CD4-positive, alpha-beta T cell treated with Interleukin-21 for 1 hour (primary cell): ENCODE results near the gene NSA2.
"Not testable (repeated sequence)": the region's sequence is repeated elsewhere in the genome, so short reads cannot be mapped to it uniquely, and the experiment has no call there.

Experiments
- DNase-seq: peaks from one replicate; pipeline ENCODE4 v3.0.0-alpha.2; 2020

The NSA2 gene

DNA sequence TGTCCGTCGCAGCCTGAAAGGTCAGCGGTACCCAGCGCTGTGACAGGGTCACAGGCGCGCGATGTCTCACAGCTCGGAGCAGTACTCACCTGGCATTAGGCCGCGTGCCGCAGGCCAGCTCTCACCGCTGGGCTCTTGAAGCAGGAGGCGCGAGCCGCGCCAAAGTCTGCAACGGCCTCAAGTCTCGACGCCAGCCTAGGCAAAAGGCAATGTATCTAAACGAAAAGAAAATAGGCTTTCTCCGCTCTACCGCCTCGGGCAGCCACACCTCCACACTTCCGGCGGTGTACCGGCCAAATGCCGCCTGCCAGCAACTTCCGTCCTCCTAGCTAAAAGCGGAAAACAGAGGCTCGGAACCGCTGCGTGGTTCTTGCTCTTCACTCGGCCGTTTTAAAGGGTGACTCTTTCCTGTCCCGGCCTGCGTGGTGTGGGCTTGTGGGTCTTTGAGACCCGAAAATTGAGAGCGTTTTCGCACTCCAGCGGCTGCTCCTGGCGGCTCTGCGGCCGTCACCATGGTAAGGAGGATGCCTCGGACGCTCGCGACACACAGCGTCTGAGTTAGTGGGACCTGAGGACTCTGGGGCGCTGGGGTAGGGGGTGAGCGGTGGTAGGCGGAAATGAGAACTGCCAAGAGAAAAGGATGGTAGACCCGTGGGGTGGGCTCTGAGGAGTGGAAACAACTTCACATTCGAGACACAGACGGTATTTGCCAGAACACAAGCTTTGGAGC is at the start of gene NSA2, which contains the start of gene GFM2:
Gene NSA2 (plus strand): TSS at position 401 of the 730 bp plus-strand sequence. CDS start 112 bp downstream, at position 513.
Gene GFM2 (minus strand): TSS at position 269 of the 730 bp plus-strand sequence. CDS start 3,375 bp downstream, outside the sequence.
- DNase-seq: peak; percentile 95

DNA sequence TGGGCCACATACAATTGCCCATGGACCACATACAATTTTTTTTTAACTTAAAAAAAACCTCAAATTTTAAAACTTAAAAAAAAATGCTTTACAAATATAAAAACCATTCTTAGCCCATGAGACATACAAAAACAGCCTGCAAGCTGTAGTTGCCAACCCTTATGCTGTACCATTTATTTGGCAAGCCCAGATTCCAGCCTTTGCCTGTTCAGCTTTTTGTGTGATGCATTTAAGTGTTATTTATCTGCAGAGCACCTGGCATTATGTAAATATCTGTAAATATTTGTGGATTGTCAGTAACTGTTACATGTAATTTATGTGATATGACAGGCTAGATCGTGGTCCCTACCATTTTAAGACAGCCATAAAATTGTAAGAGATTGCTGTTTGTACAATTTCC is 49.5 kb upstream of the NSA2 start:
- no peak for DNase-seq

DNA sequence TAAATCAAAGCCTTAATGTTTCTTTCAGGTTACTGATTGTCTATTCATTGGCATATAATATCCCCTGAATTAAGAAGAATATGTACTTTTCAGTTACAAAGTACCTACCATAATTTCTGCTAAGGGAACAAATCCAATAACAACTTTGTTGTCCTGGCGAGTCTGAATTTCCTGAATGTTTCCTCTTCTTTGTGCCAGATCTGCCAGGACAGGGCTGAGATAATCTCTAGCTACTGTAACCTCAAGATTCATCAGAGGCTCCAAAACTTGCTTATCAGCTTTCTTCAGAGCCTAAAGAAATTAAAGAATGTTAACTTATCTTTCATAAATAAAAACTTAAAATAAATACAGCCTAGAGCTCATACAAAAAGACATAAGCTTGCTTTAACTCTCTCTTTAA is 44.8 kb upstream of the NSA2 start:
- DNase-seq: no peak

DNA sequence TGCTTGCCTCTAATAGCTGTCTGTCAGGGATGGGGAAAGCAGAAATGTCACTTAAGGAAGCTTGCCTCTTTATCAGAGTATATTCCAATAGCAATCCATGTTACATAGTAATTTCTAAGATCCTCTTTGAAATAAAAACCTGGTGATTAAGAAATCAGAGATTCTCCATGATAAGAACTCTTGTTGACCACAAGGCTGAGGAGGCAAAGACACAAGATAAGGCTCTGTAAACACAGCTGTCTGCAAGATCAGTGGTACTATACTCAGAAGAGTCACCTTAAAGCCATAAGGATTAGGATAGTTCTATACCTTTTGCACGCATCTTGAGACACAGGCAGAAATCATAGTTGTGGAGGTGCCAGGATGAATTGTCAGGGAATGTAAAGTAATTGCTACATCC is 41.7 kb upstream of the NSA2 start:
- no peak for DNase-seq

DNA sequence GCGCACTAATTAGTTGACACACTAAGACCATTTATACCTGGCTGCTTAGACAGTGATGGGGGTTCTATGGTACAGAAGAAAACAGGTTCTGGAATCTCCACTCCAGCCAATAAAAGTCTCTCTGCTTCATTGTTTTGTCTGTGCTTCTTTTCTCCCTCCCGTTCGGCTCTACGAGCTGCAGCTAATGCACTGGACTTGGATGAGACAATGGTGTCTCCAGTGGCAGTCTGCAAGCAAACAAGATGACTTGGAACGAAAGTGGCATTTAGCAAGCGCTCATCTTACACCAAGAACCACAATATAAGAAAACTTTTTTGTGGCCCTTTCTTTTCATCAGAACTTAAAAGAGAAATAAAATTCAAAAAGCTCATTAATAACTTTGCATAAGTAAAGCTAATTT is 30.3 kb upstream of the NSA2 start:
- no peak for DNase-seq

GRCh38 chr5:74738406-74738805 is 28.6 kb upstream of the NSA2 start:
- no peak for DNase-seq

DNA sequence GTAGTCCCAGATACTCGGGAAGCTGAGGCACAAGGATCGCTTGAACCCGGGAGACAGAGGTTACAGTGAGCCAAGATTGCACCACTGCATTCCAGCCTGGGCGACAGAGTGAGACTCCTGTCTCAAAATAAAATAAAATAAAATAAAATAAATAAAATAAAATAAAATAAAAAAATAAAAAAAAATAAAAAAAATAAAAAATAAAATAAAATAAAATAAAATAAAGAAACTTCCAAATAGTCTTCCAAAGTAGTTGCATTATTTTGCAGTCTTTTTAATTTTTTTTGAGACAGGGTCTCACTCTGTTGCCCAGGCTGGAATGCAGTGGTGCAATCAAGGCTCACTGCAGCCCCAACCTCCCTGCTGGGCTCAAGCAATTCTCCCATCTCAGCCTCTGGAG is 18.3 kb upstream of the NSA2 start:
- not testable (repeated sequence) for DNase-seq

DNA sequence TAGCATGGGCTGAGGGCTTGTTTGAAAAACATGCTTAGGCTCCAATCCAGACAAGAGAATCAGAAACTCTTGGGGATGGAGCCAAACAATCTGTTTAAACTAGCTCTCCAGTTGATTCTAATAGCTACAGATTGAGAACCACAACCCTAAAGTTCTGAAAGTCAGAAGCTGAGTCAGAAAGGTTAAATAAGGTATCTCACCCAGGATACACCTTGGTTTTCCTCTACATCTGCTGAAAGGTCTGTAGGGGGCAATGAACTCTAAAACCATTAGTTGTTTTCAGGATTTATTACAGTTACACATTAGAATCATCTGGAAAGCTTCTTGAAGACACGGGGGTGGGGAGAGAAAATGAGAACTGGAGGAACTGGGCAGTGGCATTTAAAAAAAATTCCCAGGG is 5.8 kb upstream of the NSA2 start:
- DNase-seq: no peak

DNA sequence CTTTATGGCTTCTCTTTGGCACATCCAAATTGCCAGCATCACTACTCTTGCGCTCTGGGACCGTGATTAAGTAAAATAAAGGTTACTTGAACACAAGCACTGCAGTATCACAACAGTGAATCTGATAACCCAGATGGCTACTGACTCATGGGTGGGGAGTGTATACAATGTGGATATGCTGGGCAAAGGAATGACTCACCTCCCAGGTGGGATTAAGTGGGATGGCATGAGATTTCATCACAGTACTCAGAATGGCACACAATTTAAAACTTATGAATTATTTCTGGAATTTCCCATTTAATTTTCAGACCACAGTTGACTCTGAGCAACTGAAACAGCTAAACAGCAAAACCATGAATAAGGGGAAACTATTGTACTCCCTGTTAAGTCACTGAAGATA is 4.5 kb upstream of the NSA2 start:
- no peak for DNase-seq

- no peak for DNase-seq
Measured at GRCh38 chr5:74763504-74763903, 3.5 kb upstream of the NSA2 start.

DNA sequence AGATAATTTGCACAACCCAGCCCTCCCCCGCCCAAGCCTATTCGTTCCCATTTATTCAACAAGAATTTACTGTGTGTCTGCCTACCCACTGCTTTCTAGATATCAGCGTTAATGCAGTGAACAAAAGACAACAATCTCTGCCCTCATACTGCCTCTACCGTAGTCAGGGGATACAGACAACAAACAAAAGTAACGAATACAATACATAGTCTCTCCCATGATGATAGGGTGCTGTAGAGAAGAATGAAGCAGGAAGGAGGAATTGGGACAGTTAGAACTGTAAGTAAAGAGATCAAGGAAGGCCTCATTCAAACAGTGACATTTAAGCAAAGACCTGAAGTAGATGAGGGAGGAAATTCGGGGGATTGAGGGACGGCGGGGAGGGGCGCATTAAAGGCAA is 1.8 kb upstream of the NSA2 start:
- no peak for DNase-seq

DNA sequence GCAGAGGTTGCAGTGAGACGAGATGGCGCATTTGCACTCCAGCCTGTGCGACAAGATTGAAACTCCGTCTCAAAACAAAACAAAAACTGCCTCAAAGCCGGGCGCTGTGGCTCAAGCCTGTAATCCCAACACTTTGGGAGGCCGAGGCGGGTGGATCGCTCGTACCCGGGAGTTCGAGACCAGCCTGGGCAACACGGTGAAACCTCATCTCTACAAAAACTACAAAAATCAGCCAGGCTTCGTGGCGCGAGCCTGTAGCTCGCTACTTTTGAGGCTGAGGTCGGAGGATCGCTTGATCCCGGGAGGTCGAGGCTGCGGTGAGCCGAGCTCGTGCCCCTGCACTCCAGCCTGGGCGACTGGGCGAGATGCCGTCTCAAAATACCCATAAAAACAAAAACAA is 1.1 kb upstream of the NSA2 start:
- no peak for DNase-seq

DNA sequence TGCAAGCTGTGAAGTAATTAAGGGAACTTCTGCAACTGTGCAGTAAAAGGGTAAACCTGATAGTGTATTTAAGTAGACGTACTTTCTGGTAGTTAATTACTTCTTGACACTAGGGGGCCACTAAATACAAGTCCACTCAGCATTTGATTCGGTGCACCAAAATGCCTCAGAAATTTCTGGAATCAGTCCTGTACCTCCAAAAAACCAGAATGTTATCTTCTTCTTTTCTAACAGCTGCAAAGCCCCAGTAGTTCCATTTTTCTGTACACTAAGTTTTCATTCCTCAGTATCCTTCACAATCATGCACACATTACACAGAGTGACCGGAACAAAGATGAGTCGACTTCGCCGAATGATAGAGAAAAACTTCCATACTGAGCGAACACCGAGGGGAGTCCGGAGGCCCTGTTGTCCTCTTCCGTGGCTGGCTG is 616 bp upstream of the NSA2 start:
- DNase-seq: peak; percentile 48

DNA sequence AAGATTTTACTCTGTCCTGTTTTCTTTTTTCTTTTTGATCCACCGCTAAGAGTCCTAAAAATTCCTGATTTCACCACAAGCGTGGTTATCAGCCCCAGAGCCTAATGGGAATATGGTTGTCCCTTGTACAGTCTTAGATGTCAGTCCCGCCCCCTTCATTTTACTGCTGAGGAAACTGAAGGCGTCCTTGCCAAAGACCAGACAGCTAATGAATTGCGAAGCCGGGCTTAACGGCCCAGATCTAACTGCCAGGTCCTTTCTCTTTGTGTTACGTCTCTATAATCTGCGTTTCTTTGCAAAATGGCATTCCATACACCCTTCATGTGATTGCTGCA is 497 bp downstream of the NSA2 start:
- DNase-seq: no peak

DNA sequence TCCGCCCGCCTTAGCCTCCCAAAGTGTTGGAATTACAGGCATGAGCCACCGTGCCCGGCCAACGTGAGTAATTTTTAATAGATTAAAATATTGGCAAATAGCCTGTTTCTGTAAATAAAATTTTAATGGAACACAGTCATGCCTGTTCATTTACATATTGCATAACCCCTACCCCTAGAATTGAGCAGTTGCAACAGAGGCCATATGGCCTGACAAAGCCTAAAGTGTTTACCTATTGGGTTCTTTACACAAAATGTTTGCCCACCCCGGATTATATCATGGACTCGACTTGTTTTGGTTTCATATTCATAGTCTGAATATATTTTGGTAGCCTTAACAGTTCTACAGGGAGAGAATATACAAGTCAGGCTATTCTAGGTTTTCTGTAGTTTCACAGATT is 5.3 kb downstream of the NSA2 start:
- DNase-seq: no peak

GRCh38 chr5:74778609-74779008 is 11.6 kb downstream of the NSA2 start:
- no peak for DNase-seq

GRCh38 chr5:74786851-74787250 is 19.8 kb downstream of the NSA2 start:
- DNase-seq: no peak

DNA sequence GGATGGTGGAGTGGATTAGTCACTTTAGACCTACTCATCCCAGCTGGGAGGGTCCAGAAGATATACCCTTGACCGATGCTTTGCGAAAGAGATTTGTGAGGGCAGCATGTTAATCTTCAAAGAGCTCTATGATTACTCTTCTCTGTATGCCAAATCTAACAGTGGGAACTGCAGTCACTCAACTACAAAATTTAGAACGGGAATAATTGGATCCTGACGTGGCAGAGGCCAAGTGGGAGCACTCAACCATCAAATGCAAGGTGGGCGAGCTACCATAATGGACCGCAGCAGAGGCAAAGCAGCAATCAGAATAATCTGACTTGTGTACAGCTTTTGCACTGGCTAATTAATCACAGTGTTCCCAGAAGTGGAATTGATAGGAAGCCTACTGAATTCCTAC is 20.4 kb downstream of the NSA2 start:
- no peak for DNase-seq

DNA sequence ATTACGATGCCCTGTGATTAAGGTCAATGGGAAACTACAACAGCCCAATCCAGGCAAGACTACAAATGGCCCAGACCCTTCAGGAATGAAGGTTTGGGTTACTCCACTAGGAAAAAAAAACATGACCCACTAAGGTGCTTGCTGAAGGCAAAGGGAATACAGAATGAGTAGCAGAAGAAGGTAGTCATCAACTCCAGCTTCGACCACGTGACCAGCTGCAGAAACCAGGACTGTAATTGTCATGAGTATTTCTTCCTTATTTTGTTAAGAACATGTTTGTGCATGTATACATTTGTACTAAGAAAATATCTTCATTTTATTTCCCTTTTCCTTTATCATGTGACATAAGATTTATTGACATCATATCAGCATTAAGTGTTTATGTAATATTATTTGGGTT is 24.6 kb downstream of the NSA2 start:
- not testable (repeated sequence) for DNase-seq

GRCh38 chr5:74798977-74799911 is 32.2 kb downstream of the NSA2 start:
- DNase-seq: no peak

DNA sequence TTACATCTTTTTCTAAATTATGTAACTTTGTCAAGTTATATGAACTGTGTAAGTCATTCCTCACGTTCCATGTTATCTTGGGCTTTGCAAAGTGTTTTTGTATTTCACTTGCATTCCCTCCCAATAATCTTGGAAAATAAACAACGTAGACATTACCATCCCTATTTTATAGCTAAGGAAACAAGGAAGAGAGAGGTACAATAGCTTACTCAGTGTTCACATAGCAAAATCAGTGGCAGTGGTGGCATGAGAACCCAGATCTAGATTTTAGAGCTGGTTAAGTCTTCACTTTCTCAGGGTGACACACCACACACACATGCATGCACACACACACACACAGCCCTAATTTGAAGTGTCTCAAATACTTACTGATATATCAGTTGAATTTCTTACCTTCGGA is 34.1 kb downstream of the NSA2 start:
- DNase-seq: no peak

DNA sequence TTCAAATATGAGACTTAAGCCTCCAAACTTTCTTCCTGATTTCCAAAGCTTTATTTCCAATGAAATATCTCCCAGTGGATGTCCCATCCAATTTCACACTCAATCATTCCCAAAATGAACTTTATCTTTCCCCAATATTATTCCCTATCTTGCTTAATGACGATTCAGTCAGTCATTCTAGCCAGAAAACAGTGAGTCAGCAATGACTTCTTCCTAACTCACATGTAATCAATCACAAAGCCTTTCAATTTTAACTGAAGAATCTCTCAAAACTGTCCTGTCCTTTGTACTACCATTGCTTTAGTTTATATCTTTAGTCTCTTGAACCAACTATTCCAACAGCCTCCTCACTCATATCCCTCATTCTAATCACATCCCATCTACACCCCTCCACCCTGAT is 34.9 kb downstream of the NSA2 start:
- no peak for DNase-seq

DNA sequence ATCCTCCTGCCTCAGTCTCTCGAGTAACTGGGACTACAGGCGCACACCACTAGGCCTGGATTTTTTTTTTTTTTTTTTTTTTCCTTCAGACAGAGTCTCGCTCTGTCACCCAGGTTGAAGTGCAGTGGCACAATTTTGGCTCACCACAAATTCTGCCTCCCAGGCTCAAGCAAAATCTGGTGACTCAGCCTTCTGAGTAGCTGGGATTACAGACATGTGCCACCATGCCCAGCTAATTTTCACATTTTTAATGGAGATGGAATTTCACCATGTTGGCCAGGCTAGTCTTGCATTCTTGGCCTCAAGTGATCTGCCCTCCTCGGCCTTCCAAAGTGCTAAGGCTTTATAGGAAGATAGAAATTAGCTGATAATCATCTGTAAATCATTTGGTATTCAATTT is 43.9 kb downstream of the NSA2 start:
- DNase-seq: no peak

- no peak for DNase-seq
Measured at GRCh38 chr5:74816875-74817274, 49.8 kb downstream of the NSA2 start.
